Measurements from ENCODE around the gene NACC2. TPM values are rescaled to one million over a fixed set of nuclear protein-coding genes. Genes with fewer than 3 reads are reported as not detected.
A peak's percentile ranks its signal among the peaks of the same experiment; 100 is the strongest.

The NACC2 gene
- total and polyA plus RNA-seq, 10 donors, result 2.1 to 34.9 (median 23.7) TPM

DNA sequence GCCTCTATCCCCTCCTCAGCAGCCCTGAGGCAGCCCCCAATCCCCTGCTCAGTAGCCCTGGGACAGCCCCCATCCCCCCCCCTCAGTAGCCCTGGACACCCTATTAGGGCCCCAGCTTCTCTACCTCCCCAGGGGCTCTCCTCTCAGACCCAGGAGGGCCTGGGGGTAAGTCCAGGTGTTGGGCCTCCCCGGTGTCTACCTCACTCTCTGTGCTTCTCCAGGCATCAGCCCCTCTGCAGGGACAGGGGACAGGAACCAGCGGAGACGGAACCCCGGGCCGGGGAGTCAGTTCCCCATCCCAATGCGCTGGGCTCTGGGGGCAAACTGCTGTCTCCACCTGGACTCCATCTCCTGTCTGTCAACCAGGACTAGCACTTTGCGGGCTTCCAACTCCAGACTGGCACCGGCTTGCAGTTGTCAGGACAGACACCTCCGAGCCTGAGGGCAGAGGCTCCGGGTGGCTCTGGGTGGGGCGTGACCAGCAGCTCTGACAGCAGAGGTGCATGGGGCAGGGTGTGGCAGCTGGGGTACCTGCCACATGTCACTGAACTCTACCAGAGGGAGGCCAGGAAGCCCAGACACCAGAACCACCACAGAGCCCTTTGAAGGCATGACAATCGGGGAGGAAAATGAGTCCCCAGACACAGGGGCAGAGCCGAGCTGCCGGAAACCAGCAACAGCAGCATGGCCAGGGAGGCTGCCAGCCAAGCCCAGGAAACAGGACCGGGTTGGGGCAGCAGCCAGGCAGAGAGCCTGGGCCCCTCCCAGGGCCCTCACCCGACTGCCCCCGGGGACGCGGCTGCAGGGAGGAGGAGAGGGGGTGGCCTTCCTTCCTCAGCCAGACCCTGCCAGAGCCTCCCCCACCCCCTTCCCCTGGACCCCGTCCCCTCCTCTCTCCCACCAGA, 116.2 kb downstream of the NACC2 start:
- no peak for DNase-seq

DNA sequence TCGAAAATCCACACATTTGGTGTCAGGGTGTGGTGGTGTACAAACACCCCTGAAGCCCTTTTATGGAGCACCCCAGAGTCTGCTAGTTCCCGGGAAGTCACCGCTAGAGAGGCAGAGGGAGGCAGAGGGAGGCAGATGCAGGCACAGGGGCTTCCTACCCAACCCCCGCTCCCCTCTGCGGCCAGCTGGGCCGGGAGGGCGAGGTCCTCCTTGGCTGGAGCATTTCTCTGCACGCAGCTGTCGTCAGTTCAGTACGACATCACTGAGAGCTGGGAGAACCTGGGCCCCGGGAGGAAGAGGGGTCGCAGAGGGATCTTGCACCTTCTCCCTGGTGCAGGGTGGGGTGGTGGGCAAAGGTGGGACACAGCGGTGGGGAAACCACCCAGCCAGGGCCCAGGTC, 118.1 kb downstream of the NACC2 start:
- peaks cover 0 to 37% (median 0%) of the 10 kb centered on the region in 7 donors for H3K27me3 ChIP-seq (replicated peaks in 1 of 7)
- H3K9me3 ChIP-seq, result no peaks in the 10 kb centered on the region
- H3K4me1 ChIP-seq, result peaks cover 4 to 35% (median 14%) of the 10 kb centered on the region in 6 donors
- H3K4me3 ChIP-seq, result no peak overlapping the region
- DNase-seq, result no peak
- H3K27ac ChIP-seq, result no peak overlapping the region
- TF ChIP-seq, protein P1, sequence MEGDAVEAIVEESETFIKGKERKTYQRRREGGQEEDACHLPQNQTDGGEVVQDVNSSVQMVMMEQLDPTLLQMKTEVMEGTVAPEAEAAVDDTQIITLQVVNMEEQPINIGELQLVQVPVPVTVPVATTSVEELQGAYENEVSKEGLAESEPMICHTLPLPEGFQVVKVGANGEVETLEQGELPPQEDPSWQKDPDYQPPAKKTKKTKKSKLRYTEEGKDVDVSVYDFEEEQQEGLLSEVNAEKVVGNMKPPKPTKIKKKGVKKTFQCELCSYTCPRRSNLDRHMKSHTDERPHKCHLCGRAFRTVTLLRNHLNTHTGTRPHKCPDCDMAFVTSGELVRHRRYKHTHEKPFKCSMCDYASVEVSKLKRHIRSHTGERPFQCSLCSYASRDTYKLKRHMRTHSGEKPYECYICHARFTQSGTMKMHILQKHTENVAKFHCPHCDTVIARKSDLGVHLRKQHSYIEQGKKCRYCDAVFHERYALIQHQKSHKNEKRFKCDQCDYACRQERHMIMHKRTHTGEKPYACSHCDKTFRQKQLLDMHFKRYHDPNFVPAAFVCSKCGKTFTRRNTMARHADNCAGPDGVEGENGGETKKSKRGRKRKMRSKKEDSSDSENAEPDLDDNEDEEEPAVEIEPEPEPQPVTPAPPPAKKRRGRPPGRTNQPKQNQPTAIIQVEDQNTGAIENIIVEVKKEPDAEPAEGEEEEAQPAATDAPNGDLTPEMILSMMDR (IDR thresholded peaks at IDR 0.05 in 8 of 11, conservative IDR thresholded peaks at IDR 0.05 in 3 of 11), result no peak
- TF ChIP-seq POLR2AphosphoS5 (IDR thresholded peaks at IDR 0.05) (no peak), POLR2A (IDR thresholded peaks at IDR 0.05) (no peak)
- WGBS, 5 donors, result 73 to 88% (median 79%) methylated on average over 4 to 13 of the region's 13 CpGs
- H3K36me3 ChIP-seq, result no peaks in the 10 kb centered on the region
- intact Hi-C loops (cut with DNase I; ENCODE audit: low total_unique reads), result no loop called here

More for the DNA sequence above, 116.2 kb downstream of the NACC2 start:
- Histone ChIP-seq H3K27ac (peak overlapping the region in 3 of 8 donors; percentile 27 to 53 (median 35)), H3K4me3 (peak overlapping the region in 1 of 8 donors; percentile 11), H3K27me3 (replicated peaks in 1 of 7) (peaks cover 0 to 42% (median 0%) of the 10 kb centered on the region in 7 donors), H3K4me1 (peaks cover 4 to 25% (median 14%) of the 10 kb centered on the region in 6 donors), H3K9me3 (no peaks in the 10 kb centered on the region), H3K36me3 (no peaks in the 10 kb centered on the region)
- WGBS, 5 donors, result 9 to 18% (median 12%) methylated on average over 17 to 20 of the region's 20 CpGs
- intact Hi-C loops (cut with DNase I; ENCODE audit: low total_unique reads), result no loop called here
- peak in 1 of 3 donors; percentile 41 for TF ChIP-seq POLR2AphosphoS5 (IDR thresholded peaks at IDR 0.05)
- TF ChIP-seq, protein P1 (IDR thresholded peaks at IDR 0.05 in 8 of 11, conservative IDR thresholded peaks at IDR 0.05 in 3 of 11), result no peak

DNA sequence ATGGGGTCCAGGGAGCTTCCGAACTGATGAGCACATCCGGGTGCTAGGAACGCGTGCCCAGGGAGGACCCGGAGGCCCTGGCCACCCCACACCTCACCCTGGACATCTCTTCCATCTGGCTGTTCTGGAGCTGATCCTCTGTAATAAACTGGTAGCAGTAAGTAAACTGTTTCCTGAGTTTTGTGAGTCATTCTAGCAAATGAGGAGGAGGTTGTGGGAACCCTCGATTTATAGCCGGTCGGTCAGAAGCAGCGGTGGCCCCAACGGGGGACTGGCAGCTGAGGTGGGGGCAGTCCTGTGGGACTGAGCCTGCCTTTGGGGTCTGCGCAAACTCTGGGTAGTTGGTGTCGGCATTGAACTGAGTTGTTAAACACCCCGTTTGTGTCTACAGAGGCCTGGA, 118.6 kb downstream of the NACC2 start:
- intact Hi-C loops (cut with DNase I; ENCODE audit: low total_unique reads), result no loop called here
- Histone ChIP-seq H3K9me3 (no peaks in the 10 kb centered on the region), H3K4me1 (peaks cover 4 to 35% (median 14%) of the 10 kb centered on the region in 6 donors), H3K27ac (no peak overlapping the region), H3K4me3 (no peak overlapping the region), H3K27me3 (replicated peaks in 1 of 7) (peaks cover 0 to 40% (median 0%) of the 10 kb centered on the region in 7 donors), H3K36me3 (no peaks in the 10 kb centered on the region)
- TF ChIP-seq POLR2A (IDR thresholded peaks at IDR 0.05), result no peak
- TF ChIP-seq POLR2AphosphoS5 (IDR thresholded peaks at IDR 0.05), result no peak
- TF ChIP-seq, protein P1 (IDR thresholded peaks at IDR 0.05 in 8 of 11, conservative IDR thresholded peaks at IDR 0.05 in 3 of 11), result no peak
- no peak for DNase-seq
- WGBS, 5 donors, result 71 to 84% (median 75%) methylated on average over 13 of the region's 13 CpGs

DNA sequence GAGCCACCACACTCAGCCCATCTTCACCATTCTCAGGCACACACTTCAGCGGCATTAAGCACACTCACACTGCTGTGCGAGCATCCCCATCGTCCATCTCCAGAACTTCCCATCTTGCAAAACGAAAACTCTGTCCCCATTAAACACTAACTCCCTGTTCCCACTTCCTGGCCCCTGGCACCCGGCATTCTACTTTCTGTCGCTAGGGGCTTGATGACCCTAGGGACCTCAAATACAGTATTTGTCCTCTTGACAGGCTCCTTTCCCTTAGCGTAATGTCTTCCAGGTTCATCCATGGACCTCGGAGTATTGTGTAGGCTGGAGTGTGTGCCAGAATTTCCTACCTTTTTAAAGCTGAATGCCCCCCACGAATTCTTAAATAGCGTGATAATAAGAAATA, 119.3 kb downstream of the NACC2 start:
- intact Hi-C loops (cut with DNase I; ENCODE audit: low total_unique reads), result no loop called here
- DNase-seq, result no peak
- TF ChIP-seq POLR2A (IDR thresholded peaks at IDR 0.05), result no peak
- TF ChIP-seq POLR2AphosphoS5 (IDR thresholded peaks at IDR 0.05), result no peak
- TF ChIP-seq, protein P1 (IDR thresholded peaks at IDR 0.05 in 8 of 11, conservative IDR thresholded peaks at IDR 0.05 in 3 of 11), result no peak
- Histone ChIP-seq H3K9me3 (no peaks in the 10 kb centered on the region), H3K27me3 (replicated peaks in 1 of 7) (peaks cover 0 to 37% (median 0%) of the 10 kb centered on the region in 7 donors), H3K36me3 (no peaks in the 10 kb centered on the region), H3K27ac (no peak overlapping the region), H3K4me1 (peaks cover 4 to 35% (median 14%) of the 10 kb centered on the region in 6 donors), H3K4me3 (no peak overlapping the region)
- WGBS, 5 donors, result 84 to 92% (median 87%) methylated on average over 10 of the region's 10 CpGs
